B cell (primary cell): Measurements from ENCODE around the gene C1orf74. TPM values are rescaled to one million over a fixed set of nuclear protein-coding genes. Genes with fewer than 3 reads are reported as not detected.

Experiments
- ATAC-seq: fragments of 200-7000 bp; cut with Tn5 transposase; one replicate; pipeline ENCODE4 v1.10.0; 2021; ENCODE audit warnings: low read depth, mild to moderate bottlenecking, moderate number of reproducible peaks, moderate library complexity
- CTCF ChIA-PET: fragments of 350-600 bp; sonication (Branson Sonifier 250); formaldehyde crosslinking; loops from one replicate; lab custom pipeline; 2021; ENCODE audit warnings: antibody characterized with exemption, inconsistent platforms; lab: Charles Lee
- POLR2A ChIA-PET: fragments of 350-600 bp; sonication (Branson Sonifier 250); formaldehyde crosslinking; loops from one replicate; lab custom pipeline; 2021; ENCODE audit warnings: antibody characterized with exemption; lab: Charles Lee
- DNase-seq: peaks from one replicate; pipeline ENCODE4 v3.0.0; 2013
- H2AFZ ChIP-seq: 2 replicates; pipeline ENCODE4 v1.6.1; 2012; ENCODE audit warnings: mild to moderate bottlenecking, low read depth, low read length; ENCODE audit not compliant: insufficient read depth, poor library complexity, severe bottlenecking
- H3K27ac ChIP-seq, 2 donors: 1 replicate in 1 of 2; 2 replicates in 1 of 2; pipeline ENCODE4 v1.5.1; 2012 to 2013; ENCODE audit warnings: low read length in 2 of 2, mild to moderate bottlenecking in 2 of 2, moderate library complexity in 1 of 2
- H3K27me3 ChIP-seq, 4 experiments: fragments of 200-600 bp in 1 of 4; sonication (generic) in 1 of 4; replicated peaks in 1 of 4; 1 replicate in 2 of 4; 2 replicates in 2 of 4; pipeline versions ENCODE4 v1.6.1 to v1.7.0; 2013 to 2016; ENCODE audit warnings: low read length in 3 of 4, mild to moderate bottlenecking in 2 of 4, mixed read lengths in 1 of 4, moderate library complexity in 1 of 4; ENCODE audit not compliant: insufficient read depth in 4 of 4, control insufficient read depth in 3 of 4; ENCODE audit errors: control extremely low read depth in 1 of 4
- H3K36me3 ChIP-seq, 2 experiments: replicated peaks in 1 of 2; 1 replicate in 1 of 2; 2 replicates in 1 of 2; pipeline versions ENCODE4 v1.6.1 to v1.7.1; 2013; ENCODE audit warnings: low read length in 1 of 2; ENCODE audit not compliant: insufficient read depth in 2 of 2, control insufficient read depth in 1 of 2; ENCODE audit errors: control extremely low read depth in 1 of 2, extremely low read depth in 1 of 2
- H3K4me1 ChIP-seq, 2 donors: fragments of 200-600 bp in 1 of 2; sonication (generic) in 1 of 2; 1 replicate in 1 of 2; 2 replicates in 1 of 2; pipeline versions ENCODE4 v1.5.1 to v1.6.1; 2013 to 2017; ENCODE audit warnings: low read length in 2 of 2; ENCODE audit not compliant: control insufficient read depth in 2 of 2, insufficient read depth in 2 of 2
- H3K4me2 ChIP-seq: replicated peaks from 2 replicates; pipeline ENCODE3; 2012; ENCODE audit warnings: mild to moderate bottlenecking, low read depth, low read length; ENCODE audit not compliant: poor library complexity, severe bottlenecking
- H3K4me3 ChIP-seq, 5 experiments: fragments of 200-600 bp in 1 of 5; sonication (generic) in 1 of 5; 1 replicate in 3 of 5; 2 replicates in 2 of 5; pipeline versions ENCODE4 v1.5.1 to v1.7.0; 2011 to 2016; ENCODE audit warnings: low read length in 4 of 5, mild to moderate bottlenecking in 4 of 5, low read depth in 2 of 5, control low read depth in 1 of 5, moderate library complexity in 1 of 5; ENCODE audit not compliant: insufficient read depth in 1 of 5; ENCODE audit errors: control extremely low read depth in 1 of 5, extremely low read depth in 1 of 5
- H3K79me2 ChIP-seq: fragments of 200-600 bp; sonication (generic); one replicate; pipeline ENCODE4 v1.6.0; 2016; ENCODE audit warnings: low read length; ENCODE audit not compliant: control insufficient read depth, insufficient read depth
- H3K9ac ChIP-seq: fragments of 200-600 bp; sonication (generic); 2 replicates; pipeline ENCODE4 v1.6.1; 2017; ENCODE audit warnings: mild to moderate bottlenecking, low read length, moderate library complexity
- H3K9me3 ChIP-seq, 3 donors: one replicate each; pipeline versions ENCODE4 v1.6.1 to v1.7.1; 2013; ENCODE audit warnings: low read length in 2 of 3; ENCODE audit not compliant: control insufficient read depth in 2 of 3, insufficient read depth in 1 of 3; ENCODE audit errors: control extremely low read depth in 1 of 3
- H4K20me1 ChIP-seq: 2 replicates; pipeline ENCODE4 v1.6.0; 2012; ENCODE audit warnings: mild to moderate bottlenecking, low read length; ENCODE audit not compliant: insufficient read depth, control insufficient read depth, poor library complexity, severe bottlenecking
- H3K27ac Mint-ChIP-seq: one replicate; pipeline ENCODE4 v1.8.0; 2021; ENCODE audit warnings: mixed read lengths
- H3K27me3 Mint-ChIP-seq: one replicate; pipeline ENCODE4 v1.8.0; 2021; ENCODE audit warnings: mixed read lengths
- H3K4me1 Mint-ChIP-seq: one replicate; pipeline ENCODE4 v1.8.0; 2021; ENCODE audit warnings: mixed read lengths
- H3K4me3 Mint-ChIP-seq: one replicate; pipeline ENCODE4 v1.8.0; 2021; ENCODE audit warnings: mixed read lengths
- H3K9me3 Mint-ChIP-seq: one replicate; pipeline ENCODE4 v1.8.0; 2022; ENCODE audit warnings: mixed read lengths; ENCODE audit not compliant: insufficient read depth
- CTCF ChIP-seq: fragments of 200-600 bp; IDR thresholded peaks from one replicate; pipeline ENCODE4 v1.8.0; 2022; ENCODE audit warnings: antibody characterized with exemption, mild to moderate bottlenecking
- EZH2 ChIP-seq: IDR thresholded peaks from 2 replicates; pipeline ENCODE4 v1.6.1; 2012; ENCODE audit warnings: borderline replicate concordance, low read depth, mild to moderate bottlenecking, moderate library complexity, low read length; ENCODE audit not compliant: insufficient read depth, poor library complexity, severe bottlenecking
- WGBS: methylation state at CpG from one replicate; pipeline ENCODE4 v1.1.5; 2013; ENCODE audit warnings: missing lambda C conversion rate; ENCODE audit not compliant: insufficient coverage; 5-methylcytosine and 5-hydroxymethylcytosine counted together
- intact Hi-C: fragments of 100-400 bp; cut with micrococcal nuclease; formaldehyde crosslinking; loops from one replicate; pipeline ENCODE4 v1.10.0; 2022
- polyA plus RNA-seq: library from polyadenylated mRNA; depleted of rRNA; stranded (reverse); fragments of >200 nt; gene quantifications from 2 replicates; pipeline ENCODE4 v1.2.3, GENCODE V29; 2012
- total RNA-seq, 2 donors: library from RNA; stranded (reverse); fragments of 120-200 nt in 1 of 2; gene quantifications; 1 replicate in 1 of 2; 2 replicates in 1 of 2; pipeline versions ENCODE4 v1.2.3 to v1.2.4, GENCODE V29; 2013 to 2022

C1orf74 gene
- total and polyA plus RNA-seq, 2 donors (not counting 1 experiment from before 2014, with no cell fraction given), result 0.49 to 3.4 TPM

GRCh38 chr1:209831615-209832014 is 47.3 kb upstream of the C1orf74 start:
- no peaks in the 10 kb centered on the region for H3K9me3 Mint-ChIP-seq
- no peak overlapping the region for H3K27ac ChIP-seq
- no peak for ATAC-seq
- H3K27ac Mint-ChIP-seq, result no peak overlapping the region
- H3K4me3 Mint-ChIP-seq, result no peak overlapping the region
- ChIA-PET POLR2A (no interaction called here), CTCF (interaction anchor here (1.1 to 1.5 kb wide), 3 partner anchors 9 to 84 kb away, joined by 3 to 4 read pairs (median 3); no protein-coding TSS in a partner anchor)
- H3K9me3 ChIP-seq, result no peaks in the 10 kb centered on the region
- no CpG with 5 or more reads among the region's 1 CpG for WGBS
- peaks cover 22% of the 10 kb centered on the region for H3K4me1 Mint-ChIP-seq
- intact Hi-C loops, result no loop called here
- no peak overlapping the region for H3K4me3 ChIP-seq
- H3K9ac ChIP-seq, result no peak overlapping the region
- peaks cover 30% of the 10 kb centered on the region for H3K79me2 ChIP-seq
- no peak overlapping the region for H3K4me2 ChIP-seq
- no peaks in the 10 kb centered on the region for H3K27me3 ChIP-seq
- TF ChIP-seq CTCF (no peak), EZH2 (no peak)
- H3K36me3 ChIP-seq, result peaks cover 13 to 68% of the 10 kb centered on the region in 2 experiments
- no peak for DNase-seq
- no peak overlapping the region for H2AFZ ChIP-seq
- H3K4me1 ChIP-seq, result peaks cover 15 to 23% of the 10 kb centered on the region in 2 donors
- no peaks in the 10 kb centered on the region for H3K27me3 Mint-ChIP-seq
- H4K20me1 ChIP-seq, result peaks cover 13% of the 10 kb centered on the region

- WGBS, result no CpG with 5 or more reads among the region's 3 CpGs
- POLR2A ChIA-PET, result no interaction called here
Observed at GRCh38 chr1:209830722-209831121, 46.4 kb upstream of the C1orf74 start.

More at GRCh38 chr1:209830722-209831121, 46.4 kb upstream of the C1orf74 start:
- H2AFZ ChIP-seq, result no peak overlapping the region
- no peak overlapping the region for H3K4me3 Mint-ChIP-seq
- peak overlapping the region in 1 of 2 donors; percentile 13 for H3K27ac ChIP-seq
- no peak overlapping the region for H3K9ac ChIP-seq
- CTCF ChIA-PET, result no interaction called here
- DNase-seq, result no peak
- no peak overlapping the region for H3K4me3 ChIP-seq
- TF ChIP-seq CTCF (no peak), EZH2 (no peak)
- no peak overlapping the region for H3K27ac Mint-ChIP-seq
- H3K27me3 Mint-ChIP-seq, result no peaks in the 10 kb centered on the region
- H3K9me3 Mint-ChIP-seq, result no peaks in the 10 kb centered on the region
- intact Hi-C loops, result no loop called here
- H3K36me3 ChIP-seq, result peaks cover 13 to 59% of the 10 kb centered on the region in 2 experiments
- no peak for ATAC-seq
- no peaks in the 10 kb centered on the region for H3K27me3 ChIP-seq
- peaks cover 15 to 23% of the 10 kb centered on the region in 2 donors for H3K4me1 ChIP-seq
- peaks cover 30% of the 10 kb centered on the region for H3K79me2 ChIP-seq
- no peak overlapping the region for H3K4me2 ChIP-seq
- peaks cover 12% of the 10 kb centered on the region for H4K20me1 ChIP-seq
- peaks cover 22% of the 10 kb centered on the region for H3K4me1 Mint-ChIP-seq
- H3K9me3 ChIP-seq, result no peaks in the 10 kb centered on the region
